Stimulated activated CD8-positive, alpha-beta memory T cell treated with anti-CD3 and anti-CD28 coated beads, Interleukin-15, amount 100 ng/mL, for 24 hours (primary cell): Measurements from ENCODE around the gene CORO6.

Source experiments
- DNase-seq: peaks from one replicate; pipeline ENCODE4 v3.0.0-alpha.2; 2020; ENCODE audit warnings: low read depth

CORO6 gene

DNA sequence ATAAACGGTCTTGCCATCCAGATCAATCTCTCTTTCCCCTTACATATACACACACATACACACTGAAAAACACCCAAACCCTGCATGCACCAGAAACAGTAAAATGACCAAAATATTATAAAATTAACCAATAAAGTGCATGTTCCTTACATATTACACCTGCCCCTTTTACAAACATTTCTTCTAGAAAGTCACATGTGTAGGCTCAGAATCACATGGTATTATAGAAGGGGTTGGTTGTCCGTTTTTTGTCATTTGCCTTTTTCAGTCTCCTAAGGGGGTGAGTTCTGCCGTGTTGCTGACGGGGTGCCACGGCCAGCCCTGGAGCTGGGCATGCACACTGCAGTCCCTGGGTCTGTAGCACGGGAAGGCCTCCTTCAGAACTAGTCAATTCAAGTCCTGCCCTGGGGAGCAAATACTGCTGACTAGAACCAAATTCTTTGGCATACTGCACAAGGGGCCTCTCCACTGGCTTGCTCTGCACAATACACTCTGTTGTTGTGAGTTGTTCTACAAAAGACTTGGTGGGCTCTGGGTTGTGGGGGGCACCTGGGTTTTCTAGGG lies 8.0 kb upstream of the CORO6 start:
- no peak for DNase-seq

DNA sequence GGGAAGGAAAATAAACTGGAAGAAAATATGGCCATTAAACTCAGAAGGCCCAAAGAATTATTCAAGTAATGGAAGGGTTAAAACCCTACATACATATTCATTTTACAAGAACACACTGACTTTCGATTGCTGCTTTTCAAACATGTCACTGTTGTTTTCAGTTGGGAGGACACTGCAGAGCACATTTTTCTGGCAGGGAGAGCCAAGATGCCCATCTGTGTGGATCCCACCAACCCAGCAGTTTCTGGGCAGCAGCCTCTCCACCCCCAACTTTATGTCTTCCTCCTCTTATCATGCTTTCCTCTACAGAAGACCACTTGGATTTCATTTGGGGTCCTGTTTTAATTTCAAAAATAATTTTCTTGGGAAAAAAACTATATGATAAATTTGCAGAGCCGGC lies 7.1 kb upstream of the CORO6 start:
- DNase-seq: no peak

DNA sequence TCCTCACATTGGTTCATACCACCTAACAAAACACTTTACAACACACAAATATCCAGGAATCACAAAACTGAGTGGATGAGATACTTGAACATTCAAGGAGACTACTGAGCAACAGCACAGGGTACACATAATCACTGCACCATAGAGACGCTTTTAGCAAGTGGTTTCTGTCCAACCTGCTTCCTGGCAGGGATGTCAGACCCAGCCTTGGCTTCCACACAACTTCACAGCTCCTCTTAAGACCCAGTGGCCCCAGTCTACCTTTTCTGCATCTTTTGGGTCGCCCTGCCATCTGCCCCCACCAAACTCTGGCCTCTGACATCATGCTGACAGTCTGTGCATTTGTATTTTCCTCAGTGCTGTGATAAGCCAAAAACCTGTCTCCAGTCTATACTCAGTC lies 5.9 kb upstream of the CORO6 start:
- DNase-seq: no peak

DNA sequence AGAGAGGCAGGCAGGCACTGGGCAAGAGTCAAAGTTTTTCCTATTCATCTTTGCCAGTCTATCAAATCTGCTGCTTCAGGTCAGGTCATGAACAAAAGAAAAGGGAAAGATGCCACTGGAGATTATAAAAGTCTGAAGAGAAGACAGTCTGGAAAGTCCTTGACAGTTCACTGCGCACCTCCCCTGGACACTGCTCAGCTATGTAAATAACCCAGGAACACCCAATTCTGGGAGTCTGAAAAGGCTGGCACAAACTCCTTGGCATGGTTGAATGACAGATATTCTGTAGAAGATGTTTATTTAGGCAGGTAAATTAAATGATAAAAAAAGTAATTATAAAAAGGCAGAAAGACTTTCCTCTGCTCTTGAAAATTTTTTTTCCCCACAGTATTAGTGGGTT lies 5.2 kb upstream of the CORO6 start:
- no peak for DNase-seq

DNA sequence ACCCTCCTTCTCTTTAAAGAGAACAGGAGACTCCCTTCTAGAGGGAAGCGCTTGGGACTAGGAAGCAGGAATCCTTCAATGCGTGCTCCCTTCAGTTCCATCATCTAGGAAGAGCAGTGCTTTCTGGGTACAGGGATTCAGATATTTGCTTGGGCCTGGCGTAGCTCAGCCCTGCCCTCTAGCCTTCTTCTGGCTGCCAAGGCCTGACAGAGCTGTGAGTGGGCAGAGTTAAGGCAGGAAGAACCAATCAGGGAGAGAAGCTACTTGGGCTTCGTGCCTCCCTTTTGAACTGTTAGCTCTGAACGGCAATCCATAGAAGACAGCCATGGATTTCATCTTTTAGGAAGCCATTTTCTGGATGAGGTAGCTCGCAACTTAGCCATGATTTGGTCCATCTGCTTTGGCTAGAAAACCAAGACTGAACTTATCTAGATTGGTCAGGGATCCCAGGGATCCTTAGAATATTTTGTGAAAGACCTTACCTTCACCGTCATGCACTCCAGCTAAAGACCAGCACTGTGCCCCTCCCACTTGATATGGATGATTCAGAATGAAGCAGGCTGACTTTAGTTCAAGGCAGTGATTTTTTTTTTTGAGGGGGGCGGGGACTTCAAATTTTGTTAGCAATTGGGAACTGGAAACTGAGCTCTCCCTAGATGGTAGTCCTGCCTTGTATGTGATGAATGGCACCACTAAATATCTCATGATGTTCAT lies 2.5 kb upstream of the CORO6 start:
- DNase-seq: no peak

DNA sequence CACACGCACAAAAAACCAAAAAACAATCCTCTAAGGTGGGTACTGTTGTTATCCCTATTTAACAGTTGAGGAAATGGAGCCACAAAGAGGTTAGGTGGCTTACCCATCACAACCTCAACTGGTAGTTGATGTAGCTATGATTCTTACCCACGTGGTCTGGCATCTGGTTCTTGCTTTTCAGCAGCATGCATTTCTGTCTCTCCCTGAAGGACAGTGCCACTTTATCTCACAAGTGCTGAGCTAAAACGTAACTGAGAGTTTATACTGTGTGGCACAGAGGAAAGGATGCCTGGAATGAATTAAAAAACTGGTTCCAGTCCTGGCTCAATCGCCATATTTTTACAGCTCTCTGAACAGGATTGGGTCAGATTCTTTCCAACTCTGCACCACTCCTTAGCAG lies 1.9 kb upstream of the CORO6 start:
- DNase-seq: no peak

DNA sequence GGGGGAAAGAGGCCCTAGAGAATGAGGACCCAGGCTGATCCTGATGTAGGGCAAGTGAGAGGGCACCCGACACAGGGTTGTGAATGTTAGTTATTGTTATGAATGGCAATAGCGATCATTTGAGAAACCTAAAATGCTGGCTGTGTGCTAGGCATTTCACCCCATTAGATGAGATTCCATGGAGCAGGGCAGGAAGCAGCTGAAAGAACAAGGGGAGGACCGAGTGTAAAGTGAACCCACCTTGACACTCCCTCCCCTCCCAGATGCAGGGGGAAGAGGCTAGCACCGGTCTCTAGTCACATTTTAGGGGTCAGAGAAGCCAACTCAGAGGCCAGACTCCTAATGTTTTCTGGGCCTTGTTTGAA lies 553 bp upstream of the CORO6 start:
- no peak for DNase-seq

DNA sequence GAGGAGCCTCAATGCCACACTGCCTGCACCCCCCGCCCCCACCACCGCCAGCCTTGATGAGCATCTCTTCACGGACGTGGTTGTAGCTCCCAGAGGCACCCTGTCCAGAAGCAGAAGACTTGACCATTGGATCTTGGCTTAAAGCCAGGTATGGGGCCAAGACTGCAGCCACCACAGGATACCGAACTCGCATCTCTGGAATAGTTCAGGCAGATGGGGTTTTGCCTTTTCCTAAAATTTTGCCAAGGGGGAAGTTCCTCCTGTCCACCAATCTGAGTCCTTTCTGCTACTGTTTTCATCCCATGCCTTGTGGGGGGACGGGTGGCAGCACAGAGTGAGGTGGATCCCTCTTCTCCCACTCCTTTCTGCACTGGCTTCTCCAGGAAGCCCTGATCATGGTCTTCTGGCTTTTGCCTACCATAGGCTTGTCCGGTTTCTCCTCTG lies 939 bp downstream of the CORO6 start:
- no peak for DNase-seq

DNA sequence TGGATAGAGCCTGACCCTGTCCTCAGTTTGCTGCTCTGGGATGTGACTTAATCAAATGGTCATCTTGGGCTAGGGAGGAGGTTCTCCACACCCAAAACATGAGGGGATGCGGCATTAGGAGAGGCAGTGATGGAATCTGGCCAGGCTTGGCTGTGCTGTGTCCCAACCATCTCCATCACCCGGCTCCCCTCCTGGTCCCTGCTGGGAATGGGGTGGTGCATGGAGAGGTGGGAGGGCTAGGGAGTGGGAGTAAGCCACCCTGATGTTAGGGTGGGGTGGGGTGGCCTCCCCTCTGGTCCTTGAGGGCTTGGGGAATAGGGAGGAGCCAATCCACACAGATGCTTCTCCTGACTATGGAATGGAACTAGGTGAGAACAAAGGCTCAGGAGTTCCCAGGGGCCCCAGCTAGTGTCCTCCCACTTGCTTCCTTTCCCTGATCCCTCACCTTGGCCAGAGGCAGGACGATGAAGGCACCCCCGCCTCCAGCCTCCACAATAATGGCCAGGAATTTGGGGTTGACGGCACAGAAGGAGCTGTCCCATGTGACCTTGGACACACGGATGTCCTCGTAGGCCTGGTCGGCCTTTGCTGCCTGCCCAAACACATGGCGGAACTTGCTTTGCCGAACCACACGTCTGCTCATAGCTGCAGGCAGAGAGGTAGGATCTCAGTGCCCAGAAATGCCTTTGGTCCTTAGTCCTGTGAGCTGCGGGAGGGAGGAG lies 1.8 kb downstream of the CORO6 start:
- DNase-seq: no peak

DNA sequence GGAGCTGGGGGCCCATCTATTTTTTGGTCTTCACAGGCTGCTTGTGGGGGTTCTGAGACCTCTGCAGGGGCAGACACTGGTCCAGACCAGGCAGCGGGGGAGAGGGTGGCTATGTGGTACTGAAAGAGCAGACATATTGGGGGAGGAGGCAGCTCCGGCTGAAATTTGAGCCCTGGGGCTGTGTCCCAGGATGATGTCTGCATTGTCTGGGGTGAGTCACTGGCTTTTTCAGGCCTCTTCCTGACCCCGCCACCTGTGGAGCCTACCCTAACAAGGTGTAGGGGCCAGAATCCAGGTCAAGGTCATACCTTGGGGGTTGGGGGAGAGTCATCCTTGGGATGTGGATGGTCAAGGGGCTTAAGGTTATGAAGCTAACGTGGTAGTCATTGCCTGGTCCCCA lies 2.4 kb downstream of the CORO6 start:
- no peak for DNase-seq

DNA sequence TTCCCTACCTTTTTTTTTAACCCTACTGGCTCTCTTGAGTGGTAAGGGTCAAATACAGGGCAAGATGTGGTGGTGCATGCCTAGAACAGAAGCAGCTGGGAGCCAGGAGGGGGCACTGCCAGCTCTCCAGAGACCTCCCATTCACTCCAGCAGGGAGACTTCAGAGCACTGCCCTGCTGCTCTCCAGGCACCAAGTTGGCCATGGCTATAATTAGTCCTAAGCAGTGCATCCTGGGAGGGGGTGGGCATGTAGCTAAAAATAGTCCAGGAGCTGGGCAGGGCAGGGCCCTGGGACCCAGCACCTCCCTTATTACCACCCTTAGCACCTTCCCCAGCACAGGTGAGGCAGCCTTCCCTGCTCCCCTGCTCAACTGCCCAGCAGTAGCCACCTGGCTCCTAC lies 3.5 kb downstream of the CORO6 start:
- no peak for DNase-seq

DNA sequence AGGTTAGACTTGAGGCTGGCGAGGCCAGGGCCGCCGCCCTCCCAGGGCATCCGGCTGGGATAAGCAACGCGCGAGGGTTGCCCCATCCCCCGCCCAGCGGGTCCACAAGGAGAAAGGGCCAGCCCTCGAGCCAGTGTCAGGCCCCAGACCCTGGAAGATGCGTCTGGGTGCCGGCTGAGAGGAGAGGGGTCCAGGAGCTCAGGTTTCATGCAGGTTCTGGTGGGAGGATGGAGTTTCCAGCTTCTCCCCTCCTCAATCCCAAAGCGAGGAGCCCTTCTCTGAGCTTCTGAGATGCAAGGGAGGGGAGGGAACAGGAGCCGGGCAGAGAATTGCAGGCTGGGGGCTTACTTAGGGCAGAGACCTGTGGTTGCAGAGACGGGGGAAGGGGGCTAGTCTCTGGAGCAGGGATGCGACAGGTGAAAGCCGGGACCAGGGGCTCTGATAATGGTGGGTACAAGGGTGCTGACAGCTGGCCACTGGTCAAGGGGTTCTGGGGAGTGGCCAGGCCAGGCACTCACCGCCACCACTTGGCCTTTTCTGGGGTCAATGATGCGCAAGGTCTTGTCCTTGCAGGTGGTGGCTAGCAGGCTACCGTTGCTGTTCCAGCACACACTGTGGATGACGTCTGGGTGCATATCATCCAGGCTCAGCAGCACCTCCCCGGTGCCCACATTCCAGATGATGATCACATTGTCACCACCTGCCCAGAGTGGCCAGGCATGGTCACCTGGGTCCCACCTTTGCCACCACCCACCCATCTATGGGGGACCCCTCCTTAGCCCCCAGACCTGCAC lies 4.2 kb downstream of the CORO6 start:
- DNase-seq: no peak

DNA sequence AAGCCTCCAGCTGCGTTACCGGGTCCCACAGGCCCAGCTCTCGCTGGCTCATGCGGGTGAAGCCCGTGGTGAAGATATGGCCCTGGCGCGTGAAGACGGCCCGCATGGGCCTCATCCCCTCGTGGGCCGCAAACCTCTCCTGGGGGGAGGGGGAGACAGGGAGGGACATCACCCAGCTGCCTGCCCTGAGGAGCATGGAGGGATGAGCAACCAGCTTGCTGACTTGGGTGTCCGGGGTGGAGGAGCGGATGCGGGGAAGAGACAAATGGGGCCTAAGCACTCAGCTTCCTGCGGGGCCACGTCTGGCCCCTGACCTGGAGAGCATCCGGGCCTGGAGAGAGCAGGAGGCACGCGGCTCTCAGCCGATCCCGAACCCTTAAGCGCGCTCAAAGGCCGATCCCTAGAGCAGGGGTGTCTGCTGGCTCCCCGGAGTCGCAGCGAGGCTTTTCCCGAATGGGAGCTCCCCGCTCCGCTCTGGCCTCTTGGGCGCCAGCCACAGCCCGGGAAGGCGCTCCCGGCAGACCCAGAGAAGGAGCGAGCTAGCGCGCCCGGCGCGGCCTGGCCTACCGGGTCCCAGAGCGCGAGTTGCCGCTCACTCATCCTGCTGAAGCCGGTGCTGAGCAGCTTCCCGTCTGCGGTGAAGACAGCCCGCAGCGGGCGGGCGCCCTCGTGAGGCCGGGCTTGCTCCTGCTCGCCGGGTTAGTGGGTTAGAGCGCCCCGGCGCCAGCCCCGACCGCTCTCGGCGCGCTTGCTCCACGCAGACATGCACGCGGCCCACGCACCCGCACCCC lies 5.0 kb downstream of the CORO6 start:
- DNase-seq: peak; percentile 60

DNA sequence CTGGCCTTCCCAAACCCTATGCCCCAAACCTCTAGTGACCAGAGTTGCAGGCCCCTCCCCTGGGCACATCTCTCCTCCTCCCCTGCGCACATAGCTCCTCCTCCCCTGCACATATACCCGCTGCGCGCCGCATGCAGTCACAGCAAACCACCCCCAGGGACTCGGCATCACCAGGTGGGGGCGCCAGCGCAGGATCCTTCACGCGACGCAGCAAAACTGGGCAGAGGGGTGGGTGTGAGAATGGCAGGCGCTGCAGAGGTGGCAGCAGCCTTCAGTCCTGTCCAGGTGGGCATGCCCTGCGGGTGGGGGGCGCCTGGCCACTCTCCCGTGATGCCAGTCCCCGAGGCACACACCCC lies 5.6 kb downstream of the CORO6 start:
- DNase-seq: peak; percentile 71

DNA sequence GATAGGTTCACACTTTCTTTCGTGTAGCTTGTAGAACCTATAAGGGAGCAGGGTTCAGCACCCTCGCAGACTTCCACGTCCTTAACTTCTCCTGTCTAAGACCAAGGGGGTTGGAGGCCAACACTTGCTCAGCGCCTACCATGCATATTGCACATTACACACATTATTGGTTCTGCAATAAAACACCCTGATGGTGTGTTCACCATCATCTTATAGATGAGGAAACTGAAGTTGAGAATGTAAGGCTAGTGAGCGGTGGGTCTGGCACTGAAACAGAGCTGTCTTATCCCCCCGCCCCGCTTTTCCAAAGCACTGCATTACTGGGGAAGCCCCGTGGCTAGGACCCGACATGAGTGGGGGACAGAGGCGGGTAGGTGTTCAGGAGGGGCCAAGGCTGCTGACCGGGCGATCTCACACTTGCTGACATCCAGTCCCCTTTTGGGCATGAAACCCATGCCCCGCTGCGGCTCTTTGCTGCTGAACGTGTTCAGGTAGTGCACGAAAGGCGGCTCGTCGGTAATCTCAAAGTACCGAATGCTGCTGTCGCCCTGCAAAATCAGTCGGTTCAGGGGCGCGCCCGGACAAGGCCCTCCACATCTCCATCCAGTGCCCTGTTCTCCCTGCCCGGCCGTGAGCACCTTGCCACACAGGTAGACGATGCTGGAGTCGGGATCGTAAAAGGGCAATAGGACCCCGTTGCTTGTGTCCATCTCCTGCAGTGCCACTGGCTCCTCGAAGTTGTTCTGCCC lies 6.2 kb downstream of the CORO6 start:
- no peak for DNase-seq

DNA sequence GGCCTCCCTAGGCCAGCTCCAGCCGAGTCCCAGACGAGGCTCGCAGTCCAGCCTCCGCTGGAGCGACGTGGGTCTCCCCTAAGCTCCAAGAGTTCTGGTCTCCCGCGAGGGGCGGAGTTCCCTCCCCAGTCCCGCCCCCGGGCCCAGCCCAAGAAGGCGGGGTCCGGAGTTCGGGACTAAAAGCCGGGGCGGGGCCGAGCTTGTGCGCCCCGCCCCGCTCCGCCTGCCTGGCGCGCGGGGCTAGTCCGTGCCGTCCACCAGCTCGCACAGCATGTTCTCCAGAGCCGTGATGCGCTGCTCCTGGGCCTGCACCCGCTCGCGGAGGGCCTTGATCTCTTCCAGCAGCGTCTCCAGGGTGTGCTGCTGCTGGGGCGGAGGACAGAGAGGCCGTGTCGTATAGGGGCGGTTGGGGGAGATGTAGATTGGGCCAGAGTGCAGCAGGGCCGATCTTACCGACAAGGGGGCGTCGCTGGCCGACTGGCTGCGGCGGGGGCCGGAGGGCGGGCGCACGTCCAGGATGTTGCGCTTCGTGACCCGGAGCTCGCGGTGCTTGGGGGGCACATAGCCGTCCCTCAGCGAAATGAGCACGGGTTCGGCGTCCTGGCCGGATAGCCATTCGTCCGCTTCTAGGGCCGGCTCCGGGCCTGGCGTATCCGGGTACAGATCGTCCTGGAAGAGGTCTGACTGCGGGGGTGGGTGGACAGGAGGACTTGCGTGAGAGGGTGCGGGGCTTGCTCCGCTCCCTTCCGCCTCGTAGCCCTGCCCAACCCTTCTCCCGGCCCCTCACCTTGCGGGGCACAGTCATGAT lies 7.0 kb downstream of the CORO6 start:
- peak; percentile 62 for DNase-seq

DNA sequence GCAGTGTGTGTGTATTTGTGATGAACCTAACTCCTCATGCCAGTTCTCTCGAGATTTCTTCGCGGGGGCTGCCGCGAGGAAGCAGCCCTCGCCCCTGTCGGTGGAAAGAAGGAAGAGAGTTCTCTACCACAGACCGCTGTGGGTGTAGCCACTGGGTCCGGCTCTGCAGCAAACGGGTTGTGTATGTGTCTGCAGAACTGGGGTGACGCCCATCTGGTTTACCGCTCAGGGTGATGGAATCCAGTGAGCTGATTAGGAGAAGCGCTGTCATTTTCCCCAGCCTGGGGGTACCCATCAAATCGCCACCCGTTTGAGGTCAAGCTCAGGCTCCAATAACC lies 7.7 kb downstream of the CORO6 start:
- DNase-seq: no peak

DNA sequence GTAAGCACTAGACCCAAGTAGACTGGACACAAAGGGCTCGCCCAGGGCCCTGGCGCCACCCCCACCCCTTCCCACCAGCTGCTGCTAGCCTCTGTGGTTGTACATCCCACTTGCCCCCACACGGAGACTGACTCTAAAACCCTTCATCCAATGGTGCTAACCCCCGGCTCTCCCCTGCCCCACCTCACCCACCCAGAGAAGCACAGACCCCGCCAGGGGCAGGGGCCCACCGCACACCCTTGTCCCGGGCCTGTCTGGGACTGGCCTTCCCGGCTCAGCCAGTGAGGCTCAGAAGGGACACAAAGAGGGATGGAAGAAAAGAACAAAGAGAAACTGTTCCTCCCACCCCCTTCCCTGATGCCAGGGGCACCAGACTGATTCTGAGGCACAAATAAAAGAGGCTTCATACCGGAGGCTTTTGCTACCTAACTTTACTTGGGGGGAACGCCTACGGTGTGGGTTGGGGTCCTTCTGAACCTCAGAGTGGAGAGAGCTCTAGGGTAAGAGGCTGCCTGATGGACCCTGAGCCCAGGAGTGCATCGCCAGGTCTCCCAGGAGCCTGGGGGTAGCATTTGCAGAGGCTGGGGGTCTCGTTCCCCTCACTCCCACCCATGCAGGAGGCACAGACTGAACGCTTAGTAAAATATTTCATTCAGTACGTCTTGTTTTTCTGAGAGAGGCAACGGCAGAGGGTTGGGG lies 8.2 kb downstream of the CORO6 start:
- DNase-seq: no peak

DNA sequence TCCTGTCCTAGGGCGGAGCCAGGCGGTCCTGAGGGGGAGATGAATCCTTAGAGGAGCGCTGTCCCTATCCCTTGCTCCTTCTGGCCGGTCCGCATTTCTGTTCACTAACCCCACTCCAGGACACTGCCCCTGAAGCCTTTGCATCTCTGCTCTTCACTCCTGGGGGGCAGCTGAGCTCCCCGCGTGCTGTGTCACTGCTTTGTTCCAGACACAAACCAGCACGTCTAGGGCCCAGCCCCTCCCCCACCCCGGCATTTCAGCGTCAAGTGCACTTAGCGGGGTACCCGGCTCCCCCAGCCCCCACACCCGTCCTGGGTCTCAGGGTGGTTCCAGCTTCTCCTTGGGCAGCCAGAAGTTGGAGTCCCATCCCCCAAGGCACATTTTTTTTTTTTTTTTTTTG lies 8.9 kb downstream of the CORO6 start:
- no peak for DNase-seq

DNA sequence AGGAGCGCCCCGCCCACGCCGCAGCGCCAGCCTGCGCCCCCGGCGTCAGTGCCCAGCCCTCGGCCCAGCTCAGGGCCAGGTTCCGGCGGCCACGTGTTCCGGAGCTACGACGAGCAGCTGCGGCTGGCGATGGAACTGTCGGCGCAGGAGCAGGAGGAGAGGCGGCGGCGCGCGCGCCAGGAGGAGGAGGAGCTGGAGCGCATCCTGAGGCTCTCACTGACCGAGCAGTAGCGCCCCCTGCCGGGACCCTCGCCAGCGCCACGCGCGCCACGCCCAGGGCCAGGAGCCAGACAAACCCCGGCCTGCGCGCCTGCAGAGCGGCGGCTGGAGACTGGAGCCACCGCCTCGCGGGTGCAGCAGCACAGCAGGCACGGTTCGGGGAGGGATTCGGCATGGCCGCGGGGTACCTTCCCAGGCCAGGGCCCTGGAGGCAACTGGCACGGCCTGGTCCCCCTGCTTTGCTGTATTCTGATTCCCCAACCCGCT lies 9.3 kb downstream of the CORO6 start:
- peak; percentile 97 for DNase-seq
